SK-N-SH treated with all-trans-retinoic acid at 6 μM for 48 hours (cell line): ENCODE measurements around the gene MOV10L1.
A peak's percentile ranks its signal among the peaks of the same experiment; 100 is the strongest.

Source experiments
- ATAC-seq: fragments of 200-7000 bp; cut with Tn5 transposase; 3 replicates; pipeline ENCODE4 v1.9.1; 2020; ENCODE audit warnings: mild to moderate bottlenecking, moderate library complexity
- ARNTL ChIP-seq: fragments of 450-650 bp; formaldehyde crosslinking; IDR thresholded peaks from 2 replicates; pipeline ENCODE4 v1.5.0; 2020; ENCODE audit warnings: low read depth, mild to moderate bottlenecking, moderate library complexity, borderline replicate concordance
- BACH2 ChIP-seq: fragments of 250-450 bp; sonication (Bioruptor Pico); IDR thresholded peaks from 2 replicates; pipeline ENCODE4 v1.9.0; 2021; ENCODE audit warnings: mild to moderate bottlenecking, borderline replicate concordance
- CSDC2 ChIP-seq: fragments of 250-450 bp; sonication (Bioruptor Pico); IDR thresholded peaks from 2 replicates; pipeline ENCODE4 v1.5.0; 2020; ENCODE audit warnings: mild to moderate bottlenecking, moderate library complexity
- ESRRG ChIP-seq: fragments of 250-450 bp; sonication (Bioruptor Pico); IDR thresholded peaks from 2 replicates; pipeline ENCODE4 v1.6.1; 2021; ENCODE audit warnings: mild to moderate bottlenecking
- GLIS3 ChIP-seq: fragments of 250-450 bp; sonication (Bioruptor Pico); IDR thresholded peaks from 2 replicates; pipeline ENCODE4 v1.5.0; 2020; ENCODE audit warnings: mild to moderate bottlenecking, moderate library complexity
- ISL1 ChIP-seq: fragments of 250-450 bp; sonication (Bioruptor Pico); IDR thresholded peaks from 2 replicates; pipeline ENCODE4 v2.1.2; 2022; ENCODE audit warnings: mild to moderate bottlenecking, moderate library complexity
- PPARA ChIP-seq: fragments of 250-450 bp; sonication (Bioruptor Pico); IDR thresholded peaks from 2 replicates; pipeline ENCODE4 v1.5.0; 2020; ENCODE audit warnings: mild to moderate bottlenecking, borderline replicate concordance
- RARB ChIP-seq: fragments of 250-450 bp; sonication (Bioruptor Pico); IDR thresholded peaks from 2 replicates; pipeline ENCODE4 v1.8.0; 2021; ENCODE audit warnings: mild to moderate bottlenecking, moderate library complexity
- SNAI2 ChIP-seq: fragments of 250-450 bp; sonication (Bioruptor Pico); IDR thresholded peaks from 2 replicates; pipeline ENCODE4 v1.5.0; 2020; ENCODE audit warnings: mild to moderate bottlenecking, moderate library complexity
- TOX ChIP-seq: fragments of 250-450 bp; sonication (Bioruptor Pico); IDR thresholded peaks from 2 replicates; pipeline ENCODE4 v1.8.0; 2021; ENCODE audit warnings: mild to moderate bottlenecking, moderate library complexity, borderline replicate concordance
- ZC3H10 ChIP-seq: fragments of 250-450 bp; sonication (Bioruptor Pico); IDR thresholded peaks from 2 replicates; pipeline ENCODE4 v1.5.1; 2021; ENCODE audit warnings: mild to moderate bottlenecking, moderate library complexity
- ZFP3 ChIP-seq: fragments of 250-450 bp; sonication (Bioruptor Pico); IDR thresholded peaks from 2 replicates; pipeline ENCODE4 v1.5.0; 2020; ENCODE audit warnings: mild to moderate bottlenecking, moderate library complexity
- ZFP30 ChIP-seq: fragments of 450-650 bp; formaldehyde crosslinking; IDR thresholded peaks from 2 replicates; pipeline ENCODE4 v1.5.0; 2022; ENCODE audit warnings: mild to moderate bottlenecking, moderate library complexity
- ZNF565 ChIP-seq: fragments of 450-650 bp; formaldehyde crosslinking; conservative IDR thresholded peaks from 2 replicates; pipeline ENCODE4 v1.5.0; 2020; ENCODE audit warnings: low read depth, mild to moderate bottlenecking, moderate library complexity
- ZNF70 ChIP-seq: fragments of 450-650 bp; formaldehyde crosslinking; IDR thresholded peaks from 2 replicates; pipeline ENCODE4 v1.5.0; 2020; ENCODE audit warnings: mild to moderate bottlenecking, moderate library complexity
- ZNF8 ChIP-seq: fragments of 450-650 bp; formaldehyde crosslinking; IDR thresholded peaks from 2 replicates; pipeline ENCODE4 v1.5.0; 2020; ENCODE audit warnings: mild to moderate bottlenecking, moderate library complexity
- TF ChIP-seq, protein P1 (sequence below): fragments of 250-450 bp; sonication (Bioruptor Pico); IDR thresholded peaks from 2 replicates; pipeline ENCODE4 v1.5.0; 2020; ENCODE audit warnings: mild to moderate bottlenecking, moderate library complexity
- TF ChIP-seq, protein P2 (sequence below): fragments of 250-450 bp; sonication (Bioruptor Pico); IDR thresholded peaks from 2 replicates; pipeline ENCODE4 v1.5.1; 2020; ENCODE audit warnings: low read depth, mild to moderate bottlenecking, moderate library complexity
- TF ChIP-seq, protein P3 (sequence below): fragments of 250-450 bp; sonication (Bioruptor Pico); IDR thresholded peaks from 2 replicates; pipeline ENCODE4 v1.8.0; 2020; ENCODE audit warnings: mild to moderate bottlenecking, moderate library complexity, borderline replicate concordance
- TF ChIP-seq, protein P4 (sequence below): fragments of 250-450 bp; sonication (Bioruptor Pico); IDR thresholded peaks from 2 replicates; pipeline ENCODE4 v1.8.0; 2021; ENCODE audit warnings: low read depth, mild to moderate bottlenecking, moderate library complexity, borderline replicate concordance

MOV10L1 gene

DNA sequence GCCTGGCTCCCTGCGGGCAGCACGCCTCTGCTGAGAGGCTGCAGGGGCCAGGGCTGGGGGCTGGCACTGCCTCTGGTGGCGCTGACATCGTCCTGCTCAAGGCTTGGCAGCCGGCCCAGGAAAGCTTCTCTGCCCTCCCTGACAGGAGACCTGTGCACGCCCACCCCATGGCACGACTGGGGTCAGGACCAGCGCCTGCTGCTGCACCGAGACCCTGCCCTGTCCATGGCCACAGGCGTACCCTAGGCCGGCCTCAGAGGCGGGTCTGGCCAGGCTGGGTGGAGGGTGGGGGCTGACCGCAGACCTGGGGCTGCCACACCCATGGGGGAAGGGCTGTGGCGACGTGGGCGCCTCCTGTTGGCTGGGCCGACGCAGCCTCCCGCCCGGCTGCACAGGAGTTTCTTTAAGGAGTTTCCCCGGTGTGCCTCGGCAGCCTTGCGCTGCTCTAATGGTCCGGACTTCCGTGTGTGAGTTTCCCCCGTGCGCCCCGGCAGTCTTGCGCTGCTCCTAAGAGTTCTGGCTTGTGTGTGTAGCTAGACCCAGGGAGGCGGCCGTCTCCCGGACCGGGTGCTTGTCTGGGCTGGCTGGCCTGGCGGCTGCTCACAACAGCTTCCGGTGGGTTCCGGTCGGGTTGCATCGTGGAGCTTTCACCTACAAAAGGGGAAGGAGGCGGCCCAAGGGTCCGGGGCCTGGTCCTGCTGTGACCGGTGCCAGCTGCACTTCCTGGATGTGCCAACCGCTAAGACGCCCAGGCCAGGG lies 100.6 kb downstream of the MOV10L1 start:
- TF ChIP-seq BACH2 (CRISPR knock-in tag) (no peak), ISL1 (CRISPR knock-in tag) (no peak), ZFP30 (CRISPR knock-in tag) (no peak), SNAI2 (CRISPR knock-in tag) (no peak), ESRRG (CRISPR knock-in tag) (no peak), CSDC2 (CRISPR knock-in tag) (no peak), GLIS3 (no peak), ZC3H10 (no peak), ZNF8 (CRISPR knock-in tag) (no peak), PPARA (no peak), RARB (CRISPR knock-in tag) (no peak), ZNF70 (no peak), ARNTL (no peak), ZFP3 (CRISPR knock-in tag) (no peak), TOX (CRISPR knock-in tag) (no peak), ZNF565 (no peak)
- TF ChIP-seq, protein P1, sequence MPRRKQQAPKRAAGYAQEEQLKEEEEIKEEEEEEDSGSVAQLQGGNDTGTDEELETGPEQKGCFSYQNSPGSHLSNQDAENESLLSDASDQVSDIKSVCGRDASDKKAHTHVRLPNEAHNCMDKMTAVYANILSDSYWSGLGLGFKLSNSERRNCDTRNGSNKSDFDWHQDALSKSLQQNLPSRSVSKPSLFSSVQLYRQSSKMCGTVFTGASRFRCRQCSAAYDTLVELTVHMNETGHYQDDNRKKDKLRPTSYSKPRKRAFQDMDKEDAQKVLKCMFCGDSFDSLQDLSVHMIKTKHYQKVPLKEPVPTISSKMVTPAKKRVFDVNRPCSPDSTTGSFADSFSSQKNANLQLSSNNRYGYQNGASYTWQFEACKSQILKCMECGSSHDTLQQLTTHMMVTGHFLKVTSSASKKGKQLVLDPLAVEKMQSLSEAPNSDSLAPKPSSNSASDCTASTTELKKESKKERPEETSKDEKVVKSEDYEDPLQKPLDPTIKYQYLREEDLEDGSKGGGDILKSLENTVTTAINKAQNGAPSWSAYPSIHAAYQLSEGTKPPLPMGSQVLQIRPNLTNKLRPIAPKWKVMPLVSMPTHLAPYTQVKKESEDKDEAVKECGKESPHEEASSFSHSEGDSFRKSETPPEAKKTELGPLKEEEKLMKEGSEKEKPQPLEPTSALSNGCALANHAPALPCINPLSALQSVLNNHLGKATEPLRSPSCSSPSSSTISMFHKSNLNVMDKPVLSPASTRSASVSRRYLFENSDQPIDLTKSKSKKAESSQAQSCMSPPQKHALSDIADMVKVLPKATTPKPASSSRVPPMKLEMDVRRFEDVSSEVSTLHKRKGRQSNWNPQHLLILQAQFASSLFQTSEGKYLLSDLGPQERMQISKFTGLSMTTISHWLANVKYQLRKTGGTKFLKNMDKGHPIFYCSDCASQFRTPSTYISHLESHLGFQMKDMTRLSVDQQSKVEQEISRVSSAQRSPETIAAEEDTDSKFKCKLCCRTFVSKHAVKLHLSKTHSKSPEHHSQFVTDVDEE (CRISPR knock-in tag): no peak
- TF ChIP-seq, protein P2, sequence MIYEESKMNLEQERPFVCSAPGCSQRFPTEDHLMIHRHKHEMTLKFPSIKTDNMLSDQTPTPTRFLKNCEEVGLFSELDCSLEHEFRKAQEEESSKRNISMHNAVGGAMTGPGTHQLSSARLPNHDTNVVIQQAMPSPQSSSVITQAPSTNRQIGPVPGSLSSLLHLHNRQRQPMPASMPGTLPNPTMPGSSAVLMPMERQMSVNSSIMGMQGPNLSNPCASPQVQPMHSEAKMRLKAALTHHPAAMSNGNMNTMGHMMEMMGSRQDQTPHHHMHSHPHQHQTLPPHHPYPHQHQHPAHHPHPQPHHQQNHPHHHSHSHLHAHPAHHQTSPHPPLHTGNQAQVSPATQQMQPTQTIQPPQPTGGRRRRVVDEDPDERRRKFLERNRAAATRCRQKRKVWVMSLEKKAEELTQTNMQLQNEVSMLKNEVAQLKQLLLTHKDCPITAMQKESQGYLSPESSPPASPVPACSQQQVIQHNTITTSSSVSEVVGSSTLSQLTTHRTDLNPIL (CRISPR knock-in tag): no peak
- TF ChIP-seq, protein P3, sequence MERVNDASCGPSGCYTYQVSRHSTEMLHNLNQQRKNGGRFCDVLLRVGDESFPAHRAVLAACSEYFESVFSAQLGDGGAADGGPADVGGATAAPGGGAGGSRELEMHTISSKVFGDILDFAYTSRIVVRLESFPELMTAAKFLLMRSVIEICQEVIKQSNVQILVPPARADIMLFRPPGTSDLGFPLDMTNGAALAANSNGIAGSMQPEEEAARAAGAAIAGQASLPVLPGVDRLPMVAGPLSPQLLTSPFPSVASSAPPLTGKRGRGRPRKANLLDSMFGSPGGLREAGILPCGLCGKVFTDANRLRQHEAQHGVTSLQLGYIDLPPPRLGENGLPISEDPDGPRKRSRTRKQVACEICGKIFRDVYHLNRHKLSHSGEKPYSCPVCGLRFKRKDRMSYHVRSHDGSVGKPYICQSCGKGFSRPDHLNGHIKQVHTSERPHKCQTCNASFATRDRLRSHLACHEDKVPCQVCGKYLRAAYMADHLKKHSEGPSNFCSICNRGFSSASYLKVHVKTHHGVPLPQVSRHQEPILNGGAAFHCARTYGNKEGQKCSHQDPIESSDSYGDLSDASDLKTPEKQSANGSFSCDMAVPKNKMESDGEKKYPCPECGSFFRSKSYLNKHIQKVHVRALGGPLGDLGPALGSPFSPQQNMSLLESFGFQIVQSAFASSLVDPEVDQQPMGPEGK (CRISPR knock-in tag): no peak
- TF ChIP-seq, protein P4, sequence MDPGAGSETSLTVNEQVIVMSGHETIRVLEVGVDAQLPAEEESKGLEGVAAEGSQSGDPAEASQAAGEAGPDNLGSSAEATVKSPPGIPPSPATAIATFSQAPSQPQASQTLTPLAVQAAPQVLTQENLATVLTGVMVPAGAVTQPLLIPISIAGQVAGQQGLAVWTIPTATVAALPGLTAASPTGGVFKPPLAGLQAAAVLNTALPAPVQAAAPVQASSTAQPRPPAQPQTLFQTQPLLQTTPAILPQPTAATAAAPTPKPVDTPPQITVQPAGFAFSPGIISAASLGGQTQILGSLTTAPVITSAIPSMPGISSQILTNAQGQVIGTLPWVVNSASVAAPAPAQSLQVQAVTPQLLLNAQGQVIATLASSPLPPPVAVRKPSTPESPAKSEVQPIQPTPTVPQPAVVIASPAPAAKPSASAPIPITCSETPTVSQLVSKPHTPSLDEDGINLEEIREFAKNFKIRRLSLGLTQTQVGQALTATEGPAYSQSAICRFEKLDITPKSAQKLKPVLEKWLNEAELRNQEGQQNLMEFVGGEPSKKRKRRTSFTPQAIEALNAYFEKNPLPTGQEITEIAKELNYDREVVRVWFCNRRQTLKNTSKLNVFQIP (CRISPR knock-in tag): no peak
- ATAC-seq: peak; percentile 21

DNA sequence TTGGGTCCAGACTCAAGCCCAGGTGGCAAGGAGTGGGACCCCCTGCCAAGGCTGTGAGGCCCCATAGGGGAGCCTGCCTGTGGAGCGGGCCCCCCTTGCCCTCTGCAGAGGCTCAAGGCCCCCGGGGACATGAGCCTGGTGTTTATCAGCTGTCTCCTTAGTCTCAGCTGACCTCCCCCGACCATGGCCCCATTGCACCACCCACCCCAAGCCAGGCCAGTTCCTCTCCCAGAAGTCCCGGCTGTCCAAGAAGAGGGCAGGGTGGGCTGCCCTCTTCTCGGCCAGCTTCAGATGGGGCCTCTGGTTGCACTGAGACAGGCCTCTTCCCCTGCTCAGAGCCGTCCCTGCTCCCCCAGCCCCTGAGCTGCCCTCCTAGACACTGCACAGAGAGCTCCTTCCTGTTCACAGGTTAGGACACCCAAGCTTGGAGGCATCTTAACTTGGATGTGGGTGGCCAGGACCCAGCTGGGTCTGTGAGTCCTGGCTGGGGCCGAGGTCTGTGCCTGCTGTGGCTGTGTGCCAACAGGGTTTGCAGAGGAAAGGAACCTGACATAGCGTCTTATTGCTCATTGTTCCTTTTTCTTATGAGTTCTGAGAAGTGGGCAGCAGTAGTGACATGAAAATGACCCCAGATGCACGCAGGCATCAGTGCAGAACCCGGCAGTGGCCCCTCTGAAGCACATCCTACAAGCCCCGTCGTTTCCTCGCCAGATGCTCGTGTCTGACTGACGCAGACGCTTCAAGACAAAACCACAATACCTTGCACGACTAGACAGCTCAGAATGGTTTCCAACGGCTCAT lies 101.3 kb downstream of the MOV10L1 start:
- no peak for ATAC-seq
- no peak for TF ChIP-seq ZC3H10
- TF ChIP-seq, protein P4 (CRISPR knock-in tag): no peak
- TF ChIP-seq ZFP30 (CRISPR knock-in tag): no peak
- TF ChIP-seq ZNF565: no peak
- TF ChIP-seq ARNTL: no peak
- TF ChIP-seq, all 23 proteins: peak for 0
